GM18868 (cell line): ENCODE data around the gene PSD4.

Experiments used
- ATAC-seq: cut with Tn5 transposase; IDR thresholded peaks from one replicate; pipeline ENCODE4 v1.9.1; 2021; ENCODE audit warnings: mild to moderate bottlenecking, moderate library complexity; ENCODE audit not compliant: unreplicated experiment

The PSD4 gene

DNA sequence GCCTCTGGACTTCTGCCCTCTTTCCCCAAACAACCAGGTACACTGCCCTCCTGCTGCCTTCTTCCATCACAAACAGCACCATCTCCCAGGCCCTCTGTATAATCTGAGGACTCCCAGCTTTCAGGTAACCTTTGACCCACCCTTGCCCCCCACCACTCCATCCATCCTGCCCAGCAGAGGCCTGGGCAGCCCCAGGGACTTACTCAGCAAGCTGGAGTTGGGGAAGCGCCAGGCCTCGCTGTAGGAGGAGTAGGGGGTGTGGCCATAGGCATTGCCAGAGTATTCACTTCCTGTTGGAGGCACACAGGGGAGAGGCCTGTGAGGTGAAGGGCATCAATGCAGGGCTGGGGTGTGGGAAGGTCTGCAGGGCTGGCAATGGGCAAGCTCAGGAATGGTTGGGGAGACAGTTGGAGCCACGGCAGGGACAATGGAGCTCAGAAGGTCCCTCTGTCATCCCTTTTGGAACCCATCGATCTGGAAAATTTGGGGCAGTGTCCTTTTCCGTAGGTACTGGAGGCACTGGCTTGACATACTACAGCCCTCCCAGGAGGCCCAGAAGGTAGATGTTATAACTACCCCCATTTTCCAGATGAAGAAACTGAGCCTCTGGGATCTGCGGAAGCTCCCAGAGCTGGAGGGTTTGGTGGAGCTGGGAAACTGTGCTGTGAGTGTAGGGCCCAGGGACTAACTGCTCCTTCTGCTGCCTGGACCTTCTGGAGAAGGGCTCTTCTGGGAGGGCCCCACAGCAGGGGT lies 46.3 kb downstream of the PSD4 start:
- no peak for ATAC-seq

- no peak for ATAC-seq
Observed at GRCh38 chr2:113220970-113221708, 47.4 kb downstream of the PSD4 start.

GRCh38 chr2:113221846-113222245 lies 48.1 kb downstream of the PSD4 start:
- ATAC-seq: no peak

DNA sequence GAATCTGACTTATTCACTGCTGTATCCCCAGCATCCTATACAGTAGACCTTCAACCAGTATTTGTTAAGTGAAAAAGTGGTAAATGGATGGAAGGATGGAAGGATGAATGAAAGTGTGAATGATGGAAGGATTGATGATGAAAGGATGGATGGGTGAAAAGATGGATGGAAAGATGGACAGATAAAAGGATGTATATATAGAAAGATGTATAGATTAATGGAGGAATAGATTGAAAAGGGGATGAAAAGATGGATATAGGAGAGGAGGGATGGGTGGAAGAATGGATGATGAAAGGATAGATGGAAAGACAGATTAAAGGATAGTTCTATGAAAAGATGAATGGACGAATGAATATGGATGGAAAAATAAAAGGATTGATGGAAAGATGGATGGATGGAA lies 50.0 kb downstream of the PSD4 start:
- ATAC-seq: no peak

DNA sequence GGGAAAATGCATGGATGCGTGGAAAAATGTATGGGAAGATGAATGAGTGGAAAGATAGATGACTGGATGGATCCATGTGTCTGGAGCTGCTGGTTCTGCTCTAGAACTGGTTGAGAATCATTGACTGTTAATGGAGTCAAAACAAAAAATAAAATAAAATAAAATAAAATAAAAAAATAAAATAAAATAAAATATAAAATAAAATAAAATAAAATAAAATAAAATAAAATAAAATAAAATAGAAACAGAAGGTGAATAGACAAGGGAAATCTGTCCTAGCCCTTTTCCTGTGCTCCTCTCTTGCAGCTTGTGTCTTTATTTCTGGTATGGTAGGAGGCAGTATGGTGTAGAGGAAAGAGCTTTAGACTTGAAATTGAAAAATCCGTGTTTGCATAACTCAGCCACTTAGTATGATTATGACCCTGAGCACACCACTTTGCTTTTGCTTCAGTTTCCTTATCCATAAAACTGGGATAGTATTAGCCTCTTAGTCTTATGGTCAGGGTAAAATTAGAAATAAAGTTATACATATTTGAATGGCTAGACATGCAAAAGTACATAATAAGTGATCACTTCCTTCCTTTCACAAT lies 51.0 kb downstream of the PSD4 start:
- no peak for ATAC-seq

DNA sequence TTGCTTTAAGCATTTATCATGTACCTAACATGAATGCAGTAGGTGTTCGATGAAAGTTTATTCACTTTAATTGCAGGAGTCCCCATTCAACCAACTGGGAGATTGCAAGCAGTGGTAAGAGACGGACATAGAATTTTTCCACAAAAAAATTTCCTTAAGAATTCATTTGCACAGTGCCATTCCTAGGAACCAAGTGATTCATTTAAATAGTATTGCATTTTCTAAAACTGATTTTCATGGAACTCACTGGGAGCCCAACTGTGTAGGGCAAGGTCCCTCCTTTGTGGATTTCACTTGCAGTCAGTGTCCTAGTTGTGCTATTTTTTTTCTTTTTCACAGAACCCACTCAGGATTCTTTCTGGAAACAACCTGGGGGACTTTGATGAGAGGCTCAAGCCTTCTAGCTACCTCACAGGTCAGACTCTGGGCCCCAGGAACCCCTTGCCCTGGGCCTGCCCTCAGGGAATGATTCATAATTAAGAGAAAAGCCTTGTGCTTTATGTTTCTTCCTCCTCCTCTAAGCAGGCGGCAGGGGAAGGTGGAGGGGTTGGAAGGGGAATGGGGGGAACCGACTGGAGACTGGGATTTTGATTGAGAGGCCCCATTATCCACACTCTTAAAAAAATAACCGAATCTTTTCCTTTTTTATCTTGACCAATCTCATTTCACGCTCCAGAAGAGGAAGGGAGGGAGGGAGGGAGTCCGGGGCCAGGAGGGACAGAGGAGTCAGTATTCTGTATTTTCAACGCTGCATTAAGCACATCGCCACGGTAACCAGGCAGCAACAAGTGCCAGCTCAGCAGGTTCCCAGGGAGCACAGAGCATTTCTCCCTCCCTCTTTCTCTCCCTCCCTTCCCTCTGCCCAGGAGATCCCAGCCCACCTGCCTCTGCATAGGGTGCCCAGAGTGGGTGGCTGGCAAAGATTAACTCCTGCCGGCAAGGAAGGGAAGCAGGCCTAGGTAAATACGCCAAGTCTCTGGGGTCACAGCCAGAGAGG lies 51.8 kb downstream of the PSD4 start:
- no peak for ATAC-seq

- ATAC-seq: no peak
Observed at GRCh38 chr2:113226462-113226861, 52.7 kb downstream of the PSD4 start.

DNA sequence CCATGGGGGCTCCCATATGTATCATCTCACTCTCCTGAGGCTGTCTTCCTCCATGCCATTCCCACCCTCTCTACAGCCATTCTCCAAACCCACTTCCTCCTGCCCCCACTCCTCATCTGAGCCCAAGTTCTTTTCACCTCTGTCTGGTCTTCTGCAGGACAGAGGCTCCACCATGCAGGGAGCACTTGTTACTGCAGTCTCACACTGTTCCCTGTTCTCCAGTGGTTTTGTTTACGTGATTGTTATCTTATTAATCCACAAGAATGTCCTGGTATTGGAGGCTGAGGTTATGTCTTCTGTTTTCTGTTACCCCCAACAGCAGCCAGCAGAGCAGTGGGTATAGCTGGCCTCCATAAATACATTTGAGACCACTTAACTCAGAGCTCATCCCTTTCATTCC lies 53.5 kb downstream of the PSD4 start:
- no peak for ATAC-seq

- ATAC-seq: no peak
Observed at GRCh38 chr2:113227698-113228097, 53.9 kb downstream of the PSD4 start.

GRCh38 chr2:113228351-113228750 lies 54.6 kb downstream of the PSD4 start:
- no peak for ATAC-seq

DNA sequence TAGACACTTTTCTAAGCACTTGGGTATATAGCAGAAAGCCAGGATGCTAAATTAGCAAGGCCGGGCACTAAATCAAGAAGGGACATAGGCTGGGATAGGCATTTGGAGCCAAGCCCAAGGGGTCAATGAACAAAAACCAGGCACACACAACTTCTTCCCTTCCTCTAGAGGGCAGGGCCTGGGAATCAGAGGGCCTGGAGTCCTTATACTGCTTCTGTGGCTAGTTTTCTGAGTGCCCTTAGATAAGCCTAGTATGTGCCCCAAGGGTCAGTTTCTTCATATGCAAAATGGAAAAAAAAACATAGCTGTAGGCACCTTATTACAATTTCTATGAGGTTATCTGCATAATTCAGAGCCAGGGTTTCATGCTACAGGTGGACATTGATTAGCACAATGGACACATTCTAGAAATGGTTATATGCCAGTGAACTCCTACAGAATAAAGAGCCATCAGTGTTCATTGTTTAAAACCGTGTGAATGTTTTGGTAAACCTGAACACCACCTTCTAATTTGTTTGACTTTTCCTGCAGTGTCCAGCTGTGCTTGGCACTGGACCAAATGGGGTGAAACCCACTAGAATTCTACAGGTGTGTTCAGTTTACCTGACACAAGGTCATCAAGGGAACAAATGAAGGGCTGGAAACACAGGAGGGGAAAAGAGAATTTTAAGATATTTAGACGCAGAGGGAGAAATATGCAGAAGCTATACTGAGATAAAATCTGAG lies 55.4 kb downstream of the PSD4 start:
- no peak for ATAC-seq

- ATAC-seq: no peak
Observed at GRCh38 chr2:113229795-113230194, 56.0 kb downstream of the PSD4 start.

GRCh38 chr2:113230531-113230930 lies 56.8 kb downstream of the PSD4 start:
- no peak for ATAC-seq

DNA sequence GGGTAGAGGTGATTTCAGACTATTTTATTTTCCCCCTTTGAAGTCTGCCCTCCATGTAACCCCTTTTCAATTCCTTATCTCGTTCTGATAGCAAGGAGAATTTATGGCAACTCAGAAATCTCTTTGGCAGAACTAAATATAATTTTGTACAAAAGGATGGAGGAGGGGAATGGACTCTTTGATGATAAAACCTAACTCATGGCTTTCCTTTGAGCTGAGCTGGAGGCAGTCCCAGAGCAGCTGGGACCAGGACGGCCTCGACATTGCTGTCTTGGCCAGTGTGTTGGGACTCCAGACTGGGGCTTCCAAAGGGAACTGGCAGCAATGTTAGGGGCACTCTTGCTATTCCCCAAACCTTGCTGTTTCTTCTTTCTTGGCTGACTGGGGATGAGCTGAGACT lies 57.3 kb downstream of the PSD4 start:
- ATAC-seq: no peak

DNA sequence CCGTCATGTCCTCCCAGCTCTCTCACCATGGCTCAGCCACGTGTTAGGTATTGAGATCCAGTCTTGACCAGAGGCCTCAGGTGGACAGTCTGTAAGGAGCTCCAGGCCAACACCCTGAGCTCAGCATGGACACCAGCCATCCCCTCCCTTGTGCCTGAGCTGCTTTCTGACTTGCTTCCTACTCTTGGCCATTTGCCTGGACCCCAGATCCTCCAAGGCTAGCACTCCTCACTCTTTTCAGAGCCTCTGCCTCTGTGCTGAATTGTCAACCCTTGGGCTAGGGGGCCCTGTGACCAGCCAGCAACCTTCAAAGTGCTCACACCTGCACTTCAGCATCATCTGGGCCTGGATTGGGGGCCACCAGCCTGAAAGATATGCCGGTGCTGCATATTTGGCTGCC lies 58.4 kb downstream of the PSD4 start:
- ATAC-seq: no peak

DNA sequence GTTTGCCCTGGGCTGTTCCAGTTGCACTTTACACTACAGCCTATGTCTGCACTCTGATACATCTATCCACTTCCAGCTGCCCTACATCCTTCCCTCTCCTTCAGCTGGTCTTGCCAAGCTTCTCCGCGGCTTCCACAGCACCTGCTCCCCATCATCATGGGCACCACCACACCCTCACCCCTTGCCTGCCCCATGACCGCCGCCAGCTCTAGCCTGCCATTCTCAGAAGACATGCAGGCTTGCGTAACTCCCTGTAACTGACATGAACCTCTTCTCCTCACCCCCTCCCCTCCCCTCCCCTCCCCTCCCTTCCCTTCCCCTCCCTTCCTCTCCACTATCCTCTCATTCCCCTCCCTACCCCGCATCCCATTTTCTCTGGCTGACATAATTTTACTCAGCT lies 59.0 kb downstream of the PSD4 start:
- no peak for ATAC-seq

GRCh38 chr2:113233593-113234550 lies 60.1 kb downstream of the PSD4 start:
- ATAC-seq: no peak

- no peak for ATAC-seq
Observed at GRCh38 chr2:113234721-113235346, 61.1 kb downstream of the PSD4 start.
